ENCODE results near the gene PTPRK. TPM values are rescaled to one million over a fixed set of nuclear protein-coding genes. Genes with fewer than 3 reads are reported as not detected.
A peak's percentile ranks its signal among the peaks of the same experiment; 100 is the strongest.

The PTPRK gene
- total and polyA plus RNA-seq, 2 experiments from 2014 or later, result 26.9 to 56.4 TPM

- Histone ChIP-seq H3K4me1 (ENCODE audit: insufficient read depth) (0 out of 2 replicates have a peak, but pooled peaks cover 7% of the 10 kb centered on the region), H3K79me2 (replicated peaks; ENCODE audit: insufficient read depth) (peaks cover 51% of the 10 kb centered on the region), H3K27me3 (ENCODE audit: insufficient read depth) (no peaks in the 10 kb centered on the region), H3K4me3 (no peak overlapping the region), H3K36me3 (ENCODE audit: insufficient read depth) (no peaks in the 10 kb centered on the region), H3K4me2 (no peak overlapping the region), H3F3A (replicated peaks; ENCODE audit: low read depth) (no peaks in the 10 kb centered on the region), H3K9me2 (ENCODE audit: insufficient read depth) (no peaks in the 10 kb centered on the region), H4K20me1 (replicated peaks; ENCODE audit: insufficient read depth) (no peaks in the 10 kb centered on the region), H3K27ac (ENCODE audit: low read depth) (no peak overlapping the region), H2AFZ (no peak overlapping the region)
- TF ChIP-seq ZNF114 (CRISPR knock-in tag; IDR thresholded peaks at IDR 0.05) (no peak), EZH2phosphoT487 (IDR thresholded peaks at IDR 0.05; ENCODE audit: unreplicated experiment) (no peak), JUNB (IDR thresholded peaks at IDR 0.05; ENCODE audit: unreplicated experiment) (no peak), ZNF331 (CRISPR knock-in tag; IDR thresholded peaks at IDR 0.05; ENCODE audit: low read depth) (no peak), CTCF (conservative IDR thresholded peaks at IDR 0.05; ENCODE audit: low read depth in 2 of 2) (no peak), ZNF462 (CRISPR knock-in tag; IDR thresholded peaks at IDR 0.05) (no peak), ETS1 (IDR thresholded peaks at IDR 0.05) (no peak), CREB1 (CRISPR knock-in tag; IDR thresholded peaks at IDR 0.05; ENCODE audit: low read depth) (no peak)
- Mint-ChIP-seq H3K4me3 (no peak overlapping the region), H3K27me3 (ENCODE audit: insufficient read depth, low read depth, poor library complexity) (no peaks in the 10 kb centered on the region), H3K9me3 (no peaks in the 10 kb centered on the region), H3K27ac (no peak overlapping the region), H3K4me1 (peaks cover 13% of the 10 kb centered on the region), H3K36me3 (ENCODE audit: low read depth) (peaks cover 6% of the 10 kb centered on the region)
- peak; percentile 17 for DNase-seq (ENCODE audit: low spot score)
- no peak; the same call in 2 of the 3 replicates for ATAC-seq
Observed at GRCh38 chr6:128397996-128398395, 122.4 kb downstream of the PTPRK start.
